EH (cell line): ENCODE measurements around the gene ZMIZ1.

Source experiments
- DNase-seq: peaks from one replicate; pipeline ENCODE4 v3.0.0-alpha.2; 2015; ENCODE audit warnings: low read depth

The ZMIZ1 gene

DNA sequence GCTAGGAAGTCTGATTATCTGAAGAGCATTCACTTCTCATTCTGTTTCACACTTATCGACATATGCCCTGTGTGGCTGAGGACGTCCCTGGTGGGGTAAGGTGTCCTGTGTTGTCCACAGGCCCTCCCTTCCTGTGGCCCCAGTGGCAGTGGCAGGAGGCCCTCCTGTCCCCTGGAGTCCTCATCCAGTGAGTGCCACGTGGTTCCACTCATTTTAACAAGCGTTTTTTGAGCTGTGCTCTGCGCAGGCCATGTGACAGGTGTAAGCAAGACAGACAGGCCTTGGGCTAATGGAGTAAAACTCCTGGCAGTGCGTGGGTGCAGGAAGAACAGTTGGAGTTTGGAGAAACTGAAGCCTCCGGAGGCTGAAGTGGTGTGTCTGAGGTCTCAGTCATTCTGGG lies 239.2 kb downstream of the ZMIZ1 start:
- DNase-seq, result no peak

DNA sequence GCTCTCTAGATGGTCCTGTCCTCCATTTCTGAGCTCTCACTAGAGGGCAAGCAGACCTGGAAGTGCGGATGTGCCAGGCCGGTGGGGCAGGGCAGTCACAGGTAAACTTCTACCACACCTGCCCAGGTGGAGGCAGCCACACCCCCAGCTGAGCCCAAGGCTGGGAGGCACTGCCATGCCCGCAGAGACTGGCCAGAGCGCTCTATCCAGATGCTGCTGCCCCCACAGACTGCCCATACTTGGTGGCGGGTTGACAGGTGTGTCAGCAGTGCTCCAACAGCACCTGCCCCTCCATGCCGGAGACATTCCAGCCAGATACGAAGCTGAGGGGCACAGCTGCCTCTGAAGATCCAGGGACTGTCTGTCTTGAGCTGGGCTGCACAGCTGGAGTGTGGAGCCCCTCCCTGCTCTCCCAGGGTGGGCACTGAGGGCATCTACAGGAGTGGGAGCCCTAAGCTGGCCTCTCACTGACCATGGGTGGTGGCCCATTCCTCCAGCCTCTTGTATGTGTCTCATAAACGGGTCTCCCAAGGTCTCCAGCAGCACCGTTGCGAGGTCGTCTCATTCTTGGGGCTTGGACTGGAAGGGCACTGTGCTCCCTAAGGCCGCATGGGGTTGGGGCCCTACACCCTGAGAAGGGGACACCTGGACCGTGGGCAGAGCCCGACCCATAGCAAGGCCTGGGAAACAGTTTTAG lies 240.4 kb downstream of the ZMIZ1 start:
- no peak for DNase-seq

DNA sequence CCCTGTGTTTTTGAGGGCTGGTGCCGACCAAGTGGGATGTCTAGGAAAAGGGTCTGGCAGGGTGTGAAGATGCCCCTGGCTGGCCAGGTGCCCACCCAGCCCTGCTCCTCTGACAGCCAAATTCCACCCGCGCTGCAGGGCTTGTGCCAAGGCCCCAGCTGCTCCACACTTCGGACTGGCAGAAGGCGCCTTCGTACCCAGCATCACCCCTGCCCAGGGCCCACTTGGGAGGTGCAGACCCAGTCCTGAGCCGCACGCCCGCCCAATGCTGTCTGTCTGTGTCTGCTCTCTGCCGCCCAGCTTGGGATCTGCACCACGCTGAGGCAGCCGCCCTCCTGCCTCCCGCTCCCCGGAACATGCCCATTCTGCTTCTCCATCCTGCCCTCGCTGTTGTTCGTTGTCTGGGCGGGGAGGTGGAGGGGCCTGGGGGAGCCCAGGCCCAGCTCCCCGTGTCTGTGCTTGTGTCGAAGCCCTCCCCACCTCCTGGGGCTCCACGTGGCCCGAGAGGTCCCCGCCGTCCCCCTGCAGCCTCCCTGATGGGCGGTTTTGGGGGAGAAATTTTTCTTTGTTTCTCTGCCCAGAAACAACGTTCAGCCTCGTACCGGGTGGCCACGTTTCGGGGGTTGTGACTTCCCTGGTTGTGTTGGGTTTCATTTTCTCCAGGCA lies 241.6 kb downstream of the ZMIZ1 start:
- no peak for DNase-seq

DNA sequence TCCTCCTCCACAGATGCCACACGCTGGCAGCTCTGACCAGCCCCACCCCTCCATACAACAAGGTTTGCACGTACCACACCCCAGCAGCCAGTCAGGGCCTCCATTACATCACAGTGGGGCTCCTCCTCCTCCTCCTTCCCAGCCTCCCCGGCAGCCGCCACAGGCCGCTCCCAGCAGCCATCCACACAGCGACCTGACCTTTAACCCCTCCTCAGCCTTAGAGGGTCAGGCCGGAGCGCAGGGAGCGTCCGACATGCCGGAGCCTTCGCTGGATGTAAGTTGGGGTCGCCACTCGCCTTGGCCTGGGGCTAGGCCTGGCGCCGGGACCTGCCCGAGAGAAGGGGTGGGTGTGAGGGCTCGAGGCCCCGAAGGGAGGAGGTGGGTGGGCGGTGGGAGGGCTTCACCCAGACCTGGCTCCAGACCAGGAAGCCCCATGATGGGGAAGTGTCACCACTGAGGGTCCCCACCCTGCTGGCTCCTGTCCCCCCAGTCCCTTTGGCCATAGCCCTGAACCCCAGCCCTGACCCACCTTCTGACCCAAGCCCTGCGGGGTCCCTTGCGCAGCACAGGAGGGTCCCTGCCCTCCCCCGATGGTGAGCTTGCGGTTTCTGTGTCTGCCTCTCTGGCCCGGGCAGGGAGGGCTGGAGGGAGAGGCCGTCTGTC lies 242.3 kb downstream of the ZMIZ1 start:
- no peak for DNase-seq

DNA sequence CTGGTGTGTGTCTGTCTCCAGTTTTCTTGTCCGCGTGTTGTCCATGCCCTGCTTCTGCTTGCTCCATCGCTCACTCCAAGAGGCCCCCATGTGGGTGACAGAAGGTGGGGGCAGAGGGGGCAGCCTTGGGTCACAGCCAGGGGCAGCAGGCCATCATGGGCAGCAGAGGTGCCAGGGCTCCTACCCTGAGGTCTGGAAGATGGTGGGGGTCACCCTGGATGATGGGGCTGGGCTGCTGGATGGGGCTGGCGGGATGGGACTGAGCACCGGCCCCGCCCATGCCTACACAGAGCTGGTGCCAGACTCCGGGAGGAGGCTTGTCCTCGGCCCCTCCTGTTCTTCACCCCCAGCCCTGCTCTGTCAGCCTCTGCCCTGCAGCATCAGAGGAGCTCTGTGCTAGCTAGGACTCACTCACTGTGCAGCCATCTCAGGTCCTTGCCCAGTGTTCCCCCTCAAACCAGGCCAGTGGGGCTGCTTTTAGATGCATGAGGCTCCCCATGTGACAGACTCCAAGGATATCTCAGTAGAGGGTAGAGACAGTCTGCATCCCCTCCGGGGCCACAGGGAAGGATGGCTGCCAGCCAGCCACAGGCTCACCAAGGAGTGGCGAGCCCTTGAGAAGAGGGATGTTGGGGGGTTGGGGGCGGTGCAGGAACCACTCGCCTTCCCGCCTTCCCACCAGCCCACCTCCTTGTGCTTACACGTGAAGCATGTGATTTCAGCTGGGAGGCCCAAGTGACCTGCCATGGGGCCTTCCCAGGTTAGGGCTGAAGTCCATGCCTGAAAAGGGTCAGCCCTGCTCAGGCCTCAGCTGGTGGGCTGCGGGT lies 243.0 kb downstream of the ZMIZ1 start:
- DNase-seq, result no peak

DNA sequence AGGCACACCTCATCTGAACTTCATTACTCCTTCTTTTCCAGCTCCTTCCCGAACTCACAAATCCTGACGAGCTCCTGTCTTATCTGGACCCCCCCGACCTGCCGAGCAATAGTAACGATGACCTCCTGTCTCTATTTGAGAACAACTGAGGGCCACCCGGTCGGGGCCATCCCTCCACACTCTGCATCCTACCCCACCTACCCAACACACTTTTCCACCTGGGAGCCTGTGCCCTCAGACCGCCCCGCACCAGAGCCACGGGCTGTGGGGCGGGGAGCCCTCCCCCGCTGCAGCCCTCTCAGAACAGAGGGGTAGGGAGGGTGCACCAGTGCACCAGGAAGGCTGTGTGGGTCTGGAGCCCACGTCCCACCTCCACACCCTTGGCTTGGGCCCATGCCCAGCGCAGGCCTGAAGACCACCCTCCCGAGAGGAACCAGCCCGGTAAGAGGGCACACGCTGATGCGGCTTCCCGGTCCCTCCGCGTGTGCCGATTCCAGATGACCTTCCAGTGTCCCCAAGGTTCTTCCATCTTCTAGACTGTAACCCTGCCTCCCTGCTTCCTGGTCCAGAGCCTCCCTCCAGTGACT lies 243.9 kb downstream of the ZMIZ1 start:
- DNase-seq, result no peak

DNA sequence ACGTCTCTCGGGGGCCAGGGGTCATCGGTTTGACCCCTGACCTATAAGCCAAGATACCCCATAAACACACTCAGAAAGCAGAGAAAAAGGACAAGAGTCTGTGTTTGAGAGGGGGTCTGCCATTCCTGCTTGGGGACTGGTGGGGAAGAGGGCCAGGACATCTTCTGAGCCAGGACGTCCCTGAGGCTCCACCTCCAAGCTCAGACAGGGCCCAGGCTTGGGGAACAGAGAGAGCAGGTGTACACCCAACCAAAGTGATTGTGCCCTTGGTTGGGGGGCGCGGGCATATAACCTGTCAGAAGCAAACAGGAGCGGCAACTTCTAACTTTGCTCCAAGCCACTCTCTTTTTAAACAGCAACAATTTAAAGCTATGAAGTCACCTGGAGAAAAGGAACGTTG lies 244.6 kb downstream of the ZMIZ1 start:
- no peak for DNase-seq

DNA sequence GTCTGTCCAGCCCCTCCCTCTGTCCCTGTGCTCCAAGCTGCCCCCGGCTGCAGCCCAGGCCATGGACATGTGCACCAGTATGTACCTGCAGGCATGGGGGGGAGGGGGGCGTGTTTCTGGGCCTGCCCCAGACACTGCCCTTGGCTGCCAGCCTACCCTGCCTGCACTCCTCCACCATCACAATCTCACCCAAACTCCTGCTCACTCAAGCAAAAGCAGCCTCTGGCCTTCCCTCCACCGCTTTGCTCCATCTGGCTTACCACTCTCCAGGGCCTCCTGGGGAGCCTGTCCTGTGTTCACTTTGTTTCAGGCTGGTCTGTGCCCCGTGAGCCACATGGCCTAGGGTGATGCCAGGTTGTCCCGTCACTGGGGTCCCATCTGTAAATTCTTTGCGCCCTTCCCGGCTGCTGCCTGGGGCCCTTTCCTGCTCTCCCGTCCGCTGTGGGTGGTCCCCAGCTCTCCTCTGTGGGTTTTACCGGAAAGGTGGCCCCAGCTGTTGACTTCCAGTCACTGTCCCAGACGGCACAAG lies 245.2 kb downstream of the ZMIZ1 start:
- DNase-seq, result no peak

DNA sequence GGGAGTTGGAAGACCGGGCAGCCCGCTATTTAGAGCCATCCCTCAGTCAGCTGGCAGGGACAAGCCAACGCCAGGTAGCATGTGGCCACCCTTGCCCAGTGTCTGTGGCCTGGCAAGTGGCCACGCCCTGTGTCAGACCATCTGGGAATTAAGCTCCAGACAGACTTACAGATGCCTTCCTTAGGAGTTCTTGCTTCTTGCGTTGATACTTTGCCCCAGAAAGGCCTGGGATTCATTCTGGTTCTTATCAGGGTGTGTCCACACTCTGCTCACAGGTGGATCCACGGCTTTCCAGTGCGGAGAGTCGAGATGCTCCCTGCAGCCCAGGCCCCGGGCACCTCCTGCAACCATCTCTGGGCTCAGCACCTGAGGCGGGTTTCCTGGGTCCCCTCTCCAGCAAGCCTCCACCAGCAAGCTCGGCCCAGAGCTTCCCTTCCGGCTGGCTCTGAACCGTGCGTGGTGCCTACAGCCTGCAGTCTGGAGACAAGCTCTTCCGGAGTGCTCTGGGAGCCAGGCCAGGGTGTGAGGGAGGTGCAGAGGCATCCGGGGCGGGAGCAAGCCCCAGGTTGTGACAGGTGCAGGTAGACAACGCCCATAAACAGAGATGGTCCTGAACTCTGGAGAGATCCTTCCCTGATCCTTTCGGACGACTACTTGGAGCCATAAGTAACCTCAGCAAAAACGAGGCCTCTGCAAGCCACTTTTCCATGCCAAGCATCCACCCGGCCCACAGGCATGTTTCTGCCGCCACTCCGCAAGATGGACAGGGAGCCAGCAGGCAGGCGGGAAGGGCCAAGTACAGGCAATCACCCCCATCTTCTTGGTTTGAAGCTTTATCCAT lies 246.2 kb downstream of the ZMIZ1 start:
- DNase-seq, result no peak

DNA sequence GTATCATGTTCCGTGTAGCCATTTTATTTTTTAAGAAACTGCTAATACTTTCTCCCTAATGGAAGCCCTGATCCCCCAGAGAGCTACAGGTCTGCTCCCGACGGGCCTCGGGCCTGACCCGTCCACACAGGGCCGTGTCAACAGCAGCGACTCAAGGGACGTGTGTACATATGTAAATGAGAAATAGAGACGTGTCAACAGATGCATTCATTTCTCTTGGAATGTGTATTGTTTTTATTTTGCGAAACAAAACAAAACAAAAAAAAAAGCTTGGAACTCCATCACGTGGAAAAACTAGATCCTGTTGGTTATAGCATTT lies 246.8 kb downstream of the ZMIZ1 start:
- no peak for DNase-seq

DNA sequence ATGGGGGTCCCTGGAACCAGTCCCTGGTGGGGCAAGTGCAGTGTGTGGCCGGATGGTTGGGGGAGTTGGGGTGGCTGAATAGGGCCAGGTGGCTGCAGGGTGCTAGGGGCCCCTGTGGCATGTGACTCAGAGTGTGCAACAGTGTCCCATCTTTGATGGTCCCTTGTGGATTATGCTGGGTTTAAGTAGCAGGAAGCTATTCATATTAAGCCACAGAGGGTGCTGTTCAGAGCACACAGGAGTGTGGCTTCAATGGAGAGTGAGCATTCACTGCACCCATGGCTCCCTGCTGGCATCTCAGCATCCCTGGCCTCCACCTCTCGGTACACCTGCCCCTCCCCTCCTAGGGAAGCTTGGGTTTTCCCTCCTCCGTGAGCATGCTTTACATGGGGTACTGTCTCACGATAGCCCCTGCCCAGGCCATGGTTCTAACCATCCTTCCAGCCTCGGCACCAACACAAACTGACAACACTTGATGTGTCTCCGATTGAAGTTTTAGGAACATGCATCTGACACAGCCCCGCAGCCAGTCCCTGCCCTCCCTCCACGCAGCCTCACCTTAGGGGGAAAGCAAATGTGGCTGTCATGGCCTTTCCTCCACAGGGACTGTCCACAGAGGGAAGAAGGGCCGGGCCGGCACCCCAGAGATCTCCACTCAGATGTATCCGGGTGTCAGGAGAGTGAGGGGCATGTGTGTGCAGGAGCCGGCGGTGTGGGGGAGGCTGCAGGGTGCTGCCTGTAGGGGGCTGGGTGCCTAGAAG lies 248.1 kb downstream of the ZMIZ1 start:
- DNase-seq, result peak; percentile 50

DNA sequence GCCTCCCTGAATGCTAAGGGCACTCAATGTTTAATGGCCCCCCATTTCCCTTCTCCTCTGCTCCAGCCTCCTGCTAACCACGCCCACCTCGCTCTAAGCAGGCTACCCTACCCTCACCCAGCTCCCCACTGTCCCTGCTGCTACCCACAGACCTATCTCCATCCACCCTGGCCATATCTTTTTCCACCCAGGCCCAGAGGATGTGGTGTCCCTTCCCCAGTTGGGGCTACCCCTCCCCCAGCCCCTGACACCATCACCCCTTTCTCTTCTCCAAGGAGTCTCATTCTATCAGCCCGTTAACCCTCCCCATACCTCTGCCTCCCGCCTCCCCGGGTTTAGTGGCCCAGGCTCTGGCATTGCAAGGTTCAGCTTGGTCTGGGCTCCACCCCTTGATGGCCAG lies 249.6 kb downstream of the ZMIZ1 start:
- no peak for DNase-seq

DNA sequence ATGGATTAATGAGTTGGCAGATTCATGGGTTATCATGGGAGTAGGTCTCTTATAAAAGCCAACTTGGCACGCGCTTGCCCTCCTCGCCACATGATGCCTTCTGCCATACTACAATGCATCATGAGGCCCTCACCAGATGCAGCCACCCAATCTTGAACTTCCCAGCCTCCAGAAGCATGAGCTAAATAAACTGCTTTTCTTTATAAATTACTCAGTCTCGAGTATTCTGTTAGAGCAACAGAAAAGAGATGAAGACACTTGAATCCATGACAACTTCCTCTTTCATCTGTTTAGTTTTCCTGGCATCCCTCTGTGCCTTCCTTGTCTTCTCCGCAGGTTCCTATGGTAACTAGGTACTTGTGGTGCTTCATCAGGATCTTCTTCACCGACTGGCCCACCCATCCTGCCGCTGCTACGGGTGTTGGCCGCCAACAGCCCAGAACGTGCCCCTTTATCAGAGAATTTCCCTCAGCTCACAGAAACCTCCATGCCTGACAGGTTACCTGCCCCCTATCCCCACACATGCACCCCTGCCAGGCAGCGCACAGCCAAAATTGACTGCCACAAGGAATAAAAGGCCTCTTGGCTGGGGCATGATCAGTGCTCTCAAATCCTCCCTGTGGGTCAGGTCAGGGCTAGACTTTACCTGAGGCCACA lies 250.5 kb downstream of the ZMIZ1 start:
- no peak for DNase-seq

DNA sequence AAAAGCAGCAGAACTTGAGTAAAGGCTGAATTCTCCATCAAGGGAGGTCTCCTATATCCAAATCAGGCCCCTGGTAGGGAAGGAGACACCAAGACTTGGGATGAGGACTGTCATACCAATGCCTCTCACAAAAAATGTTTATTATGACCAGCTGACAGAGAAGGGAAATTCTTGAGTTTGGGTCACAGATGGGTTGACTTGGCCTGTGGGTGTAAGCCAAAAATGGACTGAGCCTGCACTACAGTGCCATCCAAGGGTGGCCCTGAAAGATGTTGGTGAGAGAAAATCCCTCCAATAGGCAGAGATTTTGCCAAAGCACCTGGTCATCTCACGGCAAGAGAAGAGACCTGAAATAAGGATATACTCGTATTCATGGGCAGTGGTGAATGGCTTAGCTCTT lies 251.6 kb downstream of the ZMIZ1 start:
- peak; percentile 36 for DNase-seq

DNA sequence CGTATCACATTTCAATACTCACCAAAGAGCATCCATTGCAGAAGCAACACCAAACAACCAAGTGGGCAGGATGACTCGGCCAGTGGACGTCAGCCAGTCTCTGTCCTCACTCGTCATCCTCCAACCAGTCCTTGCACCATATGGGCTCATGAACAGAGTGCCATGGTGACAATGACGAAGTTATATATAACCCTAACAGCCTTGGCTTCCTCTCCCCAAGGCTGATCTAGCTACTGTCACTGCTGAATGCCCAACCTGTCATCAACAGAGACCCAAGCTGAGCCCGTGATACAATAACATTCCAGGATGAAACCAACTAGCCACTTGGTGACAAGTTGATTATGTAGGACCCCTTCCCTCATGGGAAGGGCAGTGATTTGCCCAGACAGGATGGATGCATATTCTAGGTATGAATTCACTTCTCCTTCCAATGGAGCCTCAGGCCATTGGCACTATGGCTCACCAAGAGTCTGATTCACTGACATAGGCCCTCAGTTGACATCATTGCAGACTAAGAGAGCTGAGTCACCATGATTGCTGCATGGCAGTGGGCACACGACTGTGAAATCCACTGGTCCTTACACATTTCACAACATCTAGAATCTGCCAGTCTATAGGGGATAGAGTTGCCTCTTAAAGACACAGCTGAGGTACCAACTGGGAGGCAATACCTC lies 252.2 kb downstream of the ZMIZ1 start:
- peak; percentile 96 for DNase-seq

DNA sequence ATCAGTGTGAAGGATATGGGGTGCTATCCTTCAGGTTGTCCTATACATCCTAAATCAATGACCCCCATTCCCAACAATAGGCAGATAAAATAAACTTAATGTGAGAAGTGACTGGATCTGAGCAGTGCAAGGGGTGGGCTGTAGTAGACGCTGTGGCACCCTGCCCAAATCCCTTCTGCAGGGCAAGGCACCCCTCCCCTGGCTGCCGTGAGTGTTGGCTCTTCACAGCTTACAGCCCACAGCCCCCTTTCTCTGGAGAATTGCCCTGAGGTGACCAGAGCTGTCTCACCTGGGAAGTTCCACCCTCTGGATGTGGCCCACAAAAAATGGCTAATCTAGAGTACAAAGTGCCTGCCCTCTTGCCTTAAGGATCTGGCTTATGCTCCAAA lies 252.7 kb downstream of the ZMIZ1 start:
- DNase-seq, result no peak

DNA sequence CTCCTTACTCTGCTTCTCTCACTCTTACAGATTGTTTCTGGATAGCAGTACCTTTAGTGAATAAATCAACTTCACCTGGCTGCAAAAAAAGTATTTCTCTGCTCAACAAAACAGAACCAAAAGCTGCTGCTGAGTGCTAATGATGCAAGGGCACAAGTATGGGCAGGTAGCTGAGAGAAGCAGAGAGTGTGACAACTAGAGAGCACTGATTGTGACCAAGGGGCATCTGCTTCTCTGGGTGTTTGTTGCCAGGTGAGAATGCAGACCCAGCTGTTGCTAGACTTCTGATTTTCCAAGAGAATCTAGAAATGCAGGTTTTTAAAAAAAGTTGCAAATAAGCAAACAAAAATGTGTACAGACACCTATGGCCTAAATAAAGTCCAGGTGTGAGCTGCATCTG lies 253.2 kb downstream of the ZMIZ1 start:
- DNase-seq, result no peak

DNA sequence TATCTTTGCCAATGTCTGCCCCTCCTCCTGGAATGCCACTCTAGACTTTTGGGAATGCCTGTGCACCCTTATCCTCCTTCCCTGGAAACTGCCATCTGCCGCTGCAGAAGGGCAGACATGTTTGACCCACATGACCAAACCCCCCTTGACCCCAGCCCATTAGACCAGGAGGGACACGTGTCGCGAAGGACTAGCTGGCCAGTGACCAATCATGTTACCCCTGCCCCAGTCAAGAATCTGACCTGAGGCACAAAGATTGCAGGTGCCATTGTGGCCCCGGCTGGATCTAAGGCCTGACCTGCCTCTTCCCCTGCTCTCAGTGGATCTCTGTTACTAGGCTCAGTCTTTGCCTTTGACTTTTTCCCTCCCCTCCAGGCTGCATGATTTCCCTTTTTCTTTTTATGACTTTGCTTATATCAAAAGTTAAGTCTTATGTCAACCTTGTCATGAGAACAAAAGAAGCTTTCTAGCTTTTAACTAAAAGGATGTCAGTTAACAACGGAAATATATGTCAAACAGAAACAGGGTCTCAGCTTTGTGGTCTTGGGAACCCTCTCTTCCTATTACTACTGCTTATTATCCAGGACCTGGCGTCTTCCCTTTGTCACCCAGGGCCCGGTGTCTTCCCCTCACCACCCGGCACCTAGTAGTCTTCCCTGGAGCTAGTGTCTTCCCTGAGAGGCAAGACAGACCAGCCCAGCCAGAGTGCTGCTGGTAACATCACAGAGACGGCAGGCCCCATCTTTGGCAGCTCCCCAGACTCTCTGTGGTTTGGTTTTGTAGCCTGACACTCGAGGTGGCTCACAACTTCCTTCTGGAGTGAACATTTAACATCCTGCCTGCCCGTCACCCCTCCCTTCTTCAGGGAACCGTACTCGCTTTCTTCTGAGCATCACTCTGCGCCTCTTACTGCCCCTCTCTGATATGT lies 254.1 kb downstream of the ZMIZ1 start:
- peak; percentile 94 for DNase-seq
